Loucy (cell line): Measurements from ENCODE around the gene UBTD1.
A peak's percentile ranks its signal among the peaks of the same experiment; 100 is the strongest.

Experiments
- H2AFZ ChIP-seq: fragments of 200-600 bp; sonication (generic); 2 replicates; pipeline ENCODE4 v1.6.0; 2016; ENCODE audit warnings: antibody characterized with exemption, mild to moderate bottlenecking, low read length, moderate library complexity
- H3F3A ChIP-seq: fragments of 200-600 bp; 2 replicates; pipeline ENCODE4 v1.6.0; 2016; ENCODE audit warnings: antibody characterized with exemption, low read depth, mild to moderate bottlenecking
- H3K27me3 ChIP-seq: fragments of 200-600 bp; sonication (generic); 2 replicates; pipeline ENCODE4 v1.6.1; 2014; ENCODE audit warnings: low read length, mild to moderate bottlenecking; ENCODE audit not compliant: insufficient read depth, poor library complexity, severe bottlenecking
- H3K36me3 ChIP-seq: fragments of 200-600 bp; sonication (generic); 2 replicates; pipeline ENCODE4 v1.6.1; 2016; ENCODE audit warnings: low read length; ENCODE audit not compliant: insufficient read depth
- H3K4me1 ChIP-seq: fragments of 200-600 bp; sonication (generic); 2 replicates; pipeline ENCODE4 v1.5.1; 2014; ENCODE audit warnings: low read length, mild to moderate bottlenecking; ENCODE audit not compliant: insufficient read depth, poor library complexity, severe bottlenecking
- H3K4me2 ChIP-seq: fragments of 200-600 bp; sonication (generic); 2 replicates; pipeline ENCODE4 v1.6.0; 2014; ENCODE audit warnings: antibody characterized with exemption, low read length, low read depth, mild to moderate bottlenecking; ENCODE audit not compliant: poor library complexity, severe bottlenecking
- H3K4me3 ChIP-seq: fragments of 200-600 bp; sonication (generic); 2 replicates; pipeline ENCODE4 v1.5.1; 2014; ENCODE audit warnings: low read length, mild to moderate bottlenecking, mixed read lengths; ENCODE audit not compliant: poor library complexity, severe bottlenecking
- H3K79me2 ChIP-seq: fragments of 200-600 bp; sonication (generic); 2 replicates; pipeline ENCODE4 v1.6.1; 2014; ENCODE audit warnings: low read length; ENCODE audit not compliant: insufficient read depth
- H3K9ac ChIP-seq: fragments of 200-600 bp; sonication (generic); 2 replicates; pipeline ENCODE4 v1.6.0; 2014; ENCODE audit warnings: mild to moderate bottlenecking, low read depth, low read length, moderate library complexity; ENCODE audit not compliant: poor library complexity, severe bottlenecking
- H3K9me2 ChIP-seq: fragments of 200-600 bp; sonication (generic); replicated peaks from 2 replicates; pipeline ENCODE4 v1.6.1; 2016; ENCODE audit warnings: low read depth, low read length, mixed read lengths
- H3K9me3 ChIP-seq: fragments of 200-600 bp; sonication (generic); 2 replicates; pipeline ENCODE4 v1.6.1; 2014; ENCODE audit warnings: mild to moderate bottlenecking, antibody characterized with exemption, low read length, low read depth; ENCODE audit not compliant: insufficient read depth
- H4K20me1 ChIP-seq: fragments of 200-600 bp; sonication (generic); 2 replicates; pipeline ENCODE4 v1.6.0; 2014; ENCODE audit warnings: antibody characterized with exemption, low read length, mild to moderate bottlenecking; ENCODE audit not compliant: insufficient read depth, poor library complexity, severe bottlenecking
- EZH2phosphoT487 ChIP-seq: fragments of 200-600 bp; IDR thresholded peaks from 2 replicates; pipeline ENCODE4 v1.6.1; 2018; ENCODE audit warnings: antibody characterized with exemption, mild to moderate bottlenecking, moderate library complexity, borderline replicate concordance
- TF ChIP-seq, protein P1 (sequence below): fragments of 200-600 bp; sonication (generic); conservative IDR thresholded peaks from 2 replicates; pipeline ENCODE4 v1.5.1; 2014; ENCODE audit warnings: mild to moderate bottlenecking, antibody characterized with exemption, low read length

UBTD1 gene

GRCh38 chr10:97498076-97498840 lies 466 bp upstream of the UBTD1 start, which contains the start of gene MMS19:
TSS of gene MMS19 (minus strand) at chr10:97498422. CDS start at chr10:97498384, 38 bp downstream.
- H3K9me3 ChIP-seq: no peaks in the 10 kb centered on the region
- H3K9ac ChIP-seq: peak within 1 kb of the TSS; percentile 86
- peak within 1 kb of the TSS; percentile 95 for H2AFZ ChIP-seq
- no peak for TF ChIP-seq EZH2phosphoT487
- TF ChIP-seq, protein P1, sequence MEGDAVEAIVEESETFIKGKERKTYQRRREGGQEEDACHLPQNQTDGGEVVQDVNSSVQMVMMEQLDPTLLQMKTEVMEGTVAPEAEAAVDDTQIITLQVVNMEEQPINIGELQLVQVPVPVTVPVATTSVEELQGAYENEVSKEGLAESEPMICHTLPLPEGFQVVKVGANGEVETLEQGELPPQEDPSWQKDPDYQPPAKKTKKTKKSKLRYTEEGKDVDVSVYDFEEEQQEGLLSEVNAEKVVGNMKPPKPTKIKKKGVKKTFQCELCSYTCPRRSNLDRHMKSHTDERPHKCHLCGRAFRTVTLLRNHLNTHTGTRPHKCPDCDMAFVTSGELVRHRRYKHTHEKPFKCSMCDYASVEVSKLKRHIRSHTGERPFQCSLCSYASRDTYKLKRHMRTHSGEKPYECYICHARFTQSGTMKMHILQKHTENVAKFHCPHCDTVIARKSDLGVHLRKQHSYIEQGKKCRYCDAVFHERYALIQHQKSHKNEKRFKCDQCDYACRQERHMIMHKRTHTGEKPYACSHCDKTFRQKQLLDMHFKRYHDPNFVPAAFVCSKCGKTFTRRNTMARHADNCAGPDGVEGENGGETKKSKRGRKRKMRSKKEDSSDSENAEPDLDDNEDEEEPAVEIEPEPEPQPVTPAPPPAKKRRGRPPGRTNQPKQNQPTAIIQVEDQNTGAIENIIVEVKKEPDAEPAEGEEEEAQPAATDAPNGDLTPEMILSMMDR: no peak
- no peaks in the 10 kb centered on the region for H3K9me2 ChIP-seq
- peak within 1 kb of the TSS; percentile 90 for H3K4me3 ChIP-seq
- no peaks in the 10 kb centered on the region for H3K27me3 ChIP-seq
- no peaks in the 10 kb centered on the region for H3F3A ChIP-seq
- H3K79me2 ChIP-seq: peaks cover 46% of the 10 kb centered on the region
- peaks cover 40% of the 10 kb centered on the region for H4K20me1 ChIP-seq
- H3K4me1 ChIP-seq: peaks cover 42% of the 10 kb centered on the region
- peak within 1 kb of the TSS; percentile 92 for H3K4me2 ChIP-seq
- H3K36me3 ChIP-seq: no peaks in the 10 kb centered on the region

DNA sequence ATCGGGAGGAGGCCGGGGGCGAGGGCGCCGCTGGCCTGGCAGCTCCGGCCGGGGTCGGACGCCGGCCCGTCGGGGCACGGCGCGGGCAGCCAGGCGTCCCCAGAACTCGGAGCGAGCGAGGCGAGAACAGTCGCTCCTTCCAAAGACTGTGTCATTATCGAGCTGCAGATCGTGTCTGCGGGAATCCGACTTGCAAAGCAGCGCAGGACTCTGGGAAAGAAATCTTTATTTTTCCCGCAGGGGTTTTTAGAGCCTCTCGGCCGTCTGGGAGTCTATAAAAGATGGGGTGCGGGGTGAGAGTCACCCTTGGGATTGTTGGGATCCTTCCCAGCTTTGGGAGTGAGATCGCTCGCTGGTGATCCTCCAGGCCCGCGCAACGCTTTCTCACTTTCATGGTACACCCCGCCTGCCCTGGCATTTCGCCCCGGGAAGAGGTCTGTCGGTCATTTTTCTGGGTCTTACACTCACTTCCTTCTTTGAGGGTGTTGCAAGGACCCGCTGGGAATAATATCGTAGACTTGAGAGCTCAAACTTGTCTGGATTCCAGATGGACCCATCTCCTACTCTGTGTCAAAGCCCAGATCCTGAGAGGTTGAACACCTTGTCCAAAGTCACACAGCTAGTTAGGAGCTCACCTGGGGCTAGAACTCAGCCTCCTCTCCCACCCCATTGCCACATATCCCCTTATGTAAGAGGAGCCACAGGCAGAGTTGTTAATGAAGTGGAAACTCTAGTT lies 1.0 kb downstream of the UBTD1 start:
- Histone ChIP-seq H3K9me2 (no peaks in the 10 kb centered on the region), H3F3A (no peaks in the 10 kb centered on the region), H2AFZ (peak overlapping the region; percentile 95; the same call in 1 of the 2 replicates), H3K9ac (peak overlapping the region; percentile 73), H4K20me1 (peaks cover 30% of the 10 kb centered on the region), H3K79me2 (peaks cover 32% of the 10 kb centered on the region), H3K9me3 (no peaks in the 10 kb centered on the region), H3K27me3 (no peaks in the 10 kb centered on the region), H3K4me2 (peak overlapping the region; percentile 92), H3K36me3 (no peaks in the 10 kb centered on the region), H3K4me1 (peaks cover 33% of the 10 kb centered on the region), H3K4me3 (peak overlapping the region; percentile 90)
- TF ChIP-seq, protein P1: no peak
- TF ChIP-seq EZH2phosphoT487: no peak

- TF ChIP-seq, protein P1: no peak
- TF ChIP-seq EZH2phosphoT487: no peak
- H3K27me3 ChIP-seq: no peaks in the 10 kb centered on the region
- no peak overlapping the region for H3K4me2 ChIP-seq
- H3F3A ChIP-seq: no peaks in the 10 kb centered on the region
- peak overlapping the region; percentile 90 for H3K4me3 ChIP-seq
- H3K4me1 ChIP-seq: peaks cover 28% of the 10 kb centered on the region
- peaks cover 25% of the 10 kb centered on the region for H4K20me1 ChIP-seq
- no peak overlapping the region for H3K9ac ChIP-seq
- H3K79me2 ChIP-seq: peaks cover 27% of the 10 kb centered on the region
- H3K9me2 ChIP-seq: no peaks in the 10 kb centered on the region
- H3K9me3 ChIP-seq: no peaks in the 10 kb centered on the region
- no peak overlapping the region for H2AFZ ChIP-seq
- no peaks in the 10 kb centered on the region for H3K36me3 ChIP-seq
Observed at GRCh38 chr10:97500297-97500575, 1.5 kb downstream of the UBTD1 start.
